ENCODE results near the gene NTRK3. TPM values are rescaled to one million over a fixed set of nuclear protein-coding genes. Genes with fewer than 3 reads are reported as not detected.

NTRK3 gene
- total RNA-seq, 4 donors from 2014 or later, result 0.09 to 2.7 (median 0.62) TPM

DNA sequence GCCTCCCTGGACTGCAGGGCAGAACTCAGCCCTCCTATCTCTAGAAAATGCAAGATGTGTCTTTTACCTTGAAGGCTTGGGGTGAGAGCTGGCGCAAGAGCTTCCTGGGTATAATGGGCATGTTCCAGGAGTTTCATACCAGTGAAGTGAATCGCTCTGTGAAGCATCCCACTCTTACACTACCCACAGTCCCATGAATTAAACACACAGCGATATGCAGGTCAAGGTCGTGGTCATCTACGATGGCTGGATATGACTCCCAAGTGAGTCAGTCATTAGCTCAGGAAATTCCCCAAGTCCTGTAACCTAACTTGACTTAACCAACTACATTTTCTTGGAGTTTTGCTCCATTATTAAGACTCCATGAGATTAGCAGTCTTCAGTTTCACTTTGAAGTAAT is 439.7 kb downstream of the NTRK3 start:
- Histone ChIP-seq H3K27ac (no peak overlapping the region), H3K27me3 (no peaks in the 10 kb centered on the region), H3K9me3 (no peaks in the 10 kb centered on the region), H3K4me3 (no peak overlapping the region), H3K36me3 (no peaks in the 10 kb centered on the region), H3K4me1 (no peaks in the 10 kb centered on the region)
- no peak for TF ChIP-seq POLR2A (IDR thresholded peaks at IDR 0.05)
- TF ChIP-seq, protein P1, sequence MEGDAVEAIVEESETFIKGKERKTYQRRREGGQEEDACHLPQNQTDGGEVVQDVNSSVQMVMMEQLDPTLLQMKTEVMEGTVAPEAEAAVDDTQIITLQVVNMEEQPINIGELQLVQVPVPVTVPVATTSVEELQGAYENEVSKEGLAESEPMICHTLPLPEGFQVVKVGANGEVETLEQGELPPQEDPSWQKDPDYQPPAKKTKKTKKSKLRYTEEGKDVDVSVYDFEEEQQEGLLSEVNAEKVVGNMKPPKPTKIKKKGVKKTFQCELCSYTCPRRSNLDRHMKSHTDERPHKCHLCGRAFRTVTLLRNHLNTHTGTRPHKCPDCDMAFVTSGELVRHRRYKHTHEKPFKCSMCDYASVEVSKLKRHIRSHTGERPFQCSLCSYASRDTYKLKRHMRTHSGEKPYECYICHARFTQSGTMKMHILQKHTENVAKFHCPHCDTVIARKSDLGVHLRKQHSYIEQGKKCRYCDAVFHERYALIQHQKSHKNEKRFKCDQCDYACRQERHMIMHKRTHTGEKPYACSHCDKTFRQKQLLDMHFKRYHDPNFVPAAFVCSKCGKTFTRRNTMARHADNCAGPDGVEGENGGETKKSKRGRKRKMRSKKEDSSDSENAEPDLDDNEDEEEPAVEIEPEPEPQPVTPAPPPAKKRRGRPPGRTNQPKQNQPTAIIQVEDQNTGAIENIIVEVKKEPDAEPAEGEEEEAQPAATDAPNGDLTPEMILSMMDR (IDR thresholded peaks at IDR 0.05), result no peak
- 44 to 75% methylated on average over 4 of the region's 5 CpGs for WGBS, 2 donors
- DNase-seq, result no peak
- intact Hi-C loops (cut with DNase I), result no loop called here

GRCh38 chr15:87816016-87816415 is 440.5 kb downstream of the NTRK3 start:
- Histone ChIP-seq H3K36me3 (no peaks in the 10 kb centered on the region), H3K27ac (no peak overlapping the region), H3K4me1 (no peaks in the 10 kb centered on the region), H3K9me3 (no peaks in the 10 kb centered on the region), H3K27me3 (no peaks in the 10 kb centered on the region), H3K4me3 (no peak overlapping the region)
- no peak for DNase-seq
- 50 to 67% methylated on average over 1 of the region's 1 CpG for WGBS, 2 donors
- intact Hi-C loops (cut with DNase I), result no loop called here
- TF ChIP-seq, protein P1 (IDR thresholded peaks at IDR 0.05), result no peak
- TF ChIP-seq POLR2A (IDR thresholded peaks at IDR 0.05), result no peak

Small RNA genes lying within 50 kb of the gene (small RNA-seq; reads per million reads assigned to genes)
- gene MED28P6, result 0 reads per million in 4 donors

Other genes with a start within 250 kb of the NTRK3 start
- 10 to 100 TPM; 23.3 to 43.5 (median 29.4) TPM for gene MRPL46, start 210.6 kb upstream of the NTRK3 start, total RNA-seq
- gene MRPS11, start 211.0 kb upstream of the NTRK3 start, total RNA-seq, result 10 to 100 TPM; 19.6 to 49.2 (median 28.0) TPM